ENCODE results near the gene KRTAP4-5.
"Not testable (repeated sequence)": the region's sequence is repeated elsewhere in the genome, so short reads cannot be mapped to it uniquely, and the experiment has no call there.

Gene KRTAP4-5

GRCh38 chr17:41149652-41149985 is at the start of gene KRTAP4-5:
Gene KRTAP4-5 (minus strand): TSS chr17:41149825. CDS start chr17:41149767, 58 bp downstream.
- TF ChIP-seq CTCF (IDR thresholded peaks at IDR 0.05), result no peak
- DNase-seq, result no peak
- Mint-ChIP-seq H3K27ac (no peak within 1 kb of the TSS), H3K4me1 (no peaks in the 10 kb centered on the region), H3K27me3 (ENCODE audit: low read depth, poor library complexity) (peaks cover 4% of the 10 kb centered on the region), H3K4me3 (no peak within 1 kb of the TSS), H3K9me3 (peaks cover 5% of the 10 kb centered on the region), H3K36me3 (ENCODE audit: low read depth) (no peaks in the 10 kb centered on the region)

- H3K27me3 Mint-ChIP-seq (ENCODE audit: low read depth, poor library complexity), result peaks cover 4% of the 10 kb centered on the region
- H3K27ac Mint-ChIP-seq, result no peak overlapping the region
- no peak overlapping the region for H3K4me3 Mint-ChIP-seq
- no peaks in the 10 kb centered on the region for H3K36me3 Mint-ChIP-seq (ENCODE audit: low read depth)
- no peak for TF ChIP-seq CTCF (IDR thresholded peaks at IDR 0.05)
- DNase-seq, result no peak
- no peaks in the 10 kb centered on the region for H3K4me1 Mint-ChIP-seq
- peaks cover 8% of the 10 kb centered on the region for H3K9me3 Mint-ChIP-seq
These were observed 46.4 kb upstream of the KRTAP4-5 start for GRCh38 chr17:41196068-41196467.

GRCh38 chr17:41190328-41190727 is 40.7 kb upstream of the KRTAP4-5 start:
- Mint-ChIP-seq H3K27me3 (ENCODE audit: low read depth, poor library complexity) (peaks cover 16% of the 10 kb centered on the region), H3K4me1 (no peaks in the 10 kb centered on the region), H3K36me3 (ENCODE audit: low read depth) (no peaks in the 10 kb centered on the region), H3K9me3 (peaks cover 4% of the 10 kb centered on the region), H3K27ac (no peak overlapping the region), H3K4me3 (no peak overlapping the region)
- TF ChIP-seq CTCF (IDR thresholded peaks at IDR 0.05), result no peak
- DNase-seq, result no peak

GRCh38 chr17:41189837-41190318 is 40.3 kb upstream of the KRTAP4-5 start, which contains the start of gene KRTAP9-1:
Gene KRTAP9-1 (plus strand): TSS chr17:41189887. CDS start chr17:41189887, 0 bp downstream.
- H3K4me1 Mint-ChIP-seq; H3K4me3 Mint-ChIP-seq; H3K9me3 Mint-ChIP-seq; H3K36me3 Mint-ChIP-seq (ENCODE audit: low read depth); H3K27ac Mint-ChIP-seq; DNase-seq: not testable (repeated sequence)
- peaks cover 16% of the 10 kb centered on the region for H3K27me3 Mint-ChIP-seq (ENCODE audit: low read depth, poor library complexity)

- H3K4me1 Mint-ChIP-seq, result no peaks in the 10 kb centered on the region
These were observed 37.2 kb upstream of the KRTAP4-5 start for GRCh38 chr17:41186872-41187271.

GRCh38 chr17:41185001-41185400 is 35.4 kb upstream of the KRTAP4-5 start:
- peaks cover 16% of the 10 kb centered on the region for H3K27me3 Mint-ChIP-seq (ENCODE audit: low read depth, poor library complexity)
- no peak overlapping the region for H3K4me3 Mint-ChIP-seq
- H3K4me1 Mint-ChIP-seq, result no peaks in the 10 kb centered on the region
- no peak for DNase-seq
- no peak for TF ChIP-seq CTCF (IDR thresholded peaks at IDR 0.05)
- no peaks in the 10 kb centered on the region for H3K36me3 Mint-ChIP-seq (ENCODE audit: low read depth)
- H3K27ac Mint-ChIP-seq, result no peak overlapping the region
- H3K9me3 Mint-ChIP-seq, result no peaks in the 10 kb centered on the region

More at GRCh38 chr17:41186872-41187271, 37.2 kb upstream of the KRTAP4-5 start:
- peaks cover 16% of the 10 kb centered on the region for H3K27me3 Mint-ChIP-seq (ENCODE audit: low read depth, poor library complexity)
- H3K4me3 Mint-ChIP-seq, result no peak overlapping the region
- H3K27ac Mint-ChIP-seq, result no peak overlapping the region
- H3K9me3 Mint-ChIP-seq, result no peaks in the 10 kb centered on the region
- DNase-seq, result no peak
- TF ChIP-seq CTCF (IDR thresholded peaks at IDR 0.05), result no peak
- H3K36me3 Mint-ChIP-seq (ENCODE audit: low read depth), result no peaks in the 10 kb centered on the region
